HG02885 (cell line): Measurements from ENCODE around the gene SEMA3E.
A peak's percentile ranks its signal among the peaks of the same experiment; 100 is the strongest.

ENCODE experiments used
- ATAC-seq: cut with Tn5 transposase; IDR thresholded peaks from one replicate; pipeline ENCODE4 v1.9.1; 2021; ENCODE audit warnings: mild to moderate bottlenecking; ENCODE audit not compliant: unreplicated experiment, poor library complexity

Gene SEMA3E

GRCh38 chr7:83410989-83411591 lies 237.8 kb downstream of the SEMA3E start:
- ATAC-seq = peak; percentile 82

DNA sequence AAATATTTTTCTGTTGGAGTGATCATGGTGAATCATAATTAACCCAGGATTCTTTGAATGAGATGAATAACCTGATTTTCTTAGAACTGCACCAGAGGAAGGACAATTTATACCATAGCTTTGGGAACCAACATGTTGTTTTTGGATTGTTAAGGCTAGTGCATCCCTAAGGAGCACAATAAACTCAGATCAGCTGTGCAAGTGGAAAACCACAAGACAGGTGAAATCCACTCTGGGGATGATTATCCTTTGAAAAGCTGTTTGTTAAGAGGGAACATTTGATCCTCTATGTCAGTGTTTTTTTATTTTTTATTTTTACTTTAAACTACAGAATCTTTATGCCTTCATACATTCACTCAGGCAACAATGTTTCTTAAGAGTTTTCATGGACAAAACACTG lies 254.2 kb downstream of the SEMA3E start:
- ATAC-seq = no peak

GRCh38 chr7:83388436-83388835 lies 260.5 kb downstream of the SEMA3E start:
- ATAC-seq = no peak

- no peak for ATAC-seq
These were observed 282.3 kb downstream of the SEMA3E start for GRCh38 chr7:83366629-83367028.

DNA sequence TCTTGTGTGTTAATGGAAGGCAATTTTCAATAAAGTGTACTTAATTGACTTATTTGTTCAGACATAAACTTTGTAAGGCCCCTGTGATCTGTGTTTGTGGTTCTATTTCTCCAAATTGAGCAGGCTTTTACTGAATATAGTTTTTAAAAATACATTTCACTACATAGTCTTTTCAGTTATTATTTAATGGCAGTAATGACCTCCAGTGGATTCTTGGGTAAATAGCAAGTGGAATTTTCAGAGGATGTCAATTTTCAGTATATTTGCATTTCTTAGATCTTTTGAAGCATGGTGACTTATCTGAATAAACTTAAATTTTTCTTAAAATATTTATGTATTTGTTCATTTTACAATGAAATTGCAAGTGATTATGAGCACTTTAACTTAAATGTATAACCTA lies 283.2 kb downstream of the SEMA3E start:
- ATAC-seq = no peak

- no peak for ATAC-seq
These were observed 285.9 kb downstream of the SEMA3E start for GRCh38 chr7:83362871-83363550.

DNA sequence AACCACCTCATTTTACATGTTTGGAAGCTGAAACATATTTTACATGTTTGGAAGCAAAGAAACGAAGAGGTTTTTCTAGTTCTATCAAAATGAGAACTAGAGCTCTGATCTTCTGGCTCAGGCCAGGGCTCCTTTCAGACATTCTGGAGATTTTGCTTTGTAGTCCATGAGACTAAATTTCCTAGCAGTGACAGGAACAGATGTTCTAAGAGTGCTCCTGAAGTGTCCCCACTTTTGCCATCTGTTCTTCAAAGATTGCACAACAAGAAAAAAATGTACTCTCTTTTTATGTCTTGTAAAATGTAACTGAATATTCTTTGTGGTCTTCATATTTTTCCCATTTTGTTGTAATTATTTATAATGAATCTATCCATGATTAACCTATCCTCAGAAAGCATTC lies 289.8 kb downstream of the SEMA3E start:
- no peak for ATAC-seq

- no peak for ATAC-seq
These were observed 293.8 kb downstream of the SEMA3E start for GRCh38 chr7:83355143-83355542.

GRCh38 chr7:83347945-83348444 lies 300.9 kb downstream of the SEMA3E start:
- no peak for ATAC-seq

DNA sequence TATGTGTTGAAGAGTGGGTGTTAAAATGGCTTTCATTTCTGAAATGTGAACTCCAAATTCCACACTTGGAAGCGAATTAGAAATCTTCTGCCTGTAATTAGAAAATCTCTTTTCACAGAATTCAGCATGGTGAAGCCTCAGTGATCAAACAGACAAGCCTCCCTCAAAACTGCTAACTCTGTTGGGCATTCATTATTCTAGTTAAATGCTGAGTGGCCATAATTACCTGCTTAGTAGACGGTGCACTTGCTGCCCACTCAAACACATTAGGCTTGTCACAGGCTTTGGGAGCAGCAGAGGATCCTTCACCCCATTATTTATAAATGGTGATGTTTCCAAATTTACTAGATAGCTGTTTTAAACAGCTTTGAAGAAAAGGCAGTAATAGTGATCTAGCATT lies 309.0 kb downstream of the SEMA3E start:
- no peak for ATAC-seq

GRCh38 chr7:83338277-83338950 lies 310.5 kb downstream of the SEMA3E start:
- no peak for ATAC-seq

DNA sequence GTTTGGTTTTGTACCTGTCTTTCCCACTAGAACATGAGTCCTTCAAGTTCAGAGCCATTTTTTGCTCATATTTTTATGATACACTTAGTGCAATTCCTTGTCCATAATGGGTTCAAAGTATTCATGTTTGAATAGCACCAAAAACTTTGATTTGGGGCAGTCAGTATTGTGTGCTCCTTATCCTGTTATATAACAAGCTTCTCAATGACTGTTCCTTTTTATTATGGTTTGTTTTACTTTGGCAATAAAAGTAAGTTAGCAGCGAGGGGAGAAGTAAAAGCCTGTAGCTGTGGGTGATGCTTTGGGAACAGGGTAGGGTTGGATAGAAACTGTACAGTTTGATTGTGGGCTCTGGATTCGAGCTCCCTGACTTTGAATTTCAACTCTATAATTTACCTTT lies 311.9 kb downstream of the SEMA3E start:
- ATAC-seq = no peak

- no peak for ATAC-seq
These were observed 322.7 kb downstream of the SEMA3E start for GRCh38 chr7:83326223-83326622.

- no peak for ATAC-seq
These were observed 323.9 kb downstream of the SEMA3E start for GRCh38 chr7:83325083-83325482.

- ATAC-seq = no peak
These were observed 324.3 kb downstream of the SEMA3E start for GRCh38 chr7:83324596-83324995.

DNA sequence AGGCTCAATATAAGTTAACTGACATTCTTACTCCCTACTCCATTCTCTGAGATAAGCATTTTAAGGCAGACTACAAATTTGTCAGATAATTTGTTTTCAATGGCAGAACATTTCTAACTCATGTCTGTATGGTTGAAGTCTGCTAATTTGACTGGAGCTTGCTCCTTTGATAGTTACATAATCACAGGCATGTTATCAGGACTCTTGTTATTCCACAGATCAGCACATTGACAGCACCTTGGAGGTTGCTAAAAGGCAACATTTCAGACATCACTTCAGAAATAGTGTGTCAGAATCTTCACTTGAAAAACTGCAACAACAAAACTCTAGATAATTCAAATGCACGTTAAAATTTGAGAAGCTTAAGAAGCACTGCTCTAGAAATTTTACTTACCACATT lies 327.9 kb downstream of the SEMA3E start:
- ATAC-seq = no peak

DNA sequence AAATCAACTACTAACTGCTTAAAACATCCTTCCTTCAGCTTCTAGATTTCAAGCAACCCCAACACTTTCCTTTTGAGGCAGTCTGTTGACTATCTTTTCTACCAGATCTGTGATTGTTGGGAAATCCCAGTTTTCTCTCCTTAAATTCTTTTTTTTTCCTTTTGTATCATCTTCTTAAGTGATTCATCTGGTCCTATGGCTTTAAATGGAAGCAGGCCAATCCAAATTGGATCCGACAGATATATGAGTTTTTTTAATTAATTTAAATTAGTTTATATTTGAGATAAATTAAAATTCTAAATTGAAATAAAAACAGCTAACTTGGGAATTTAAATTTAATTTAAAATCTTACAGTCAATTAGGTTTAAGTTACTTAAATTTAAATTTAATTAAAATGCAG lies 335.0 kb downstream of the SEMA3E start:
- ATAC-seq = no peak
